ENCODE data around the gene ULK1. TPM values are rescaled to one million over a fixed set of nuclear protein-coding genes. Genes with fewer than 3 reads are reported as not detected.

The ULK1 gene
- total and polyA plus RNA-seq, 2 experiments from 2014 or later = 8.4 to 33.8 TPM

GRCh38 chr12:131845121-131845520 is 49.3 kb upstream of the ULK1 start:
- H3K27me3 ChIP-seq (ENCODE audit: insufficient read depth) = no peaks in the 10 kb centered on the region
- DNase-seq (ENCODE audit: low spot score) (no peak), ATAC-seq (no peak)
- H3K4me1 ChIP-seq (ENCODE audit: insufficient read depth) = no peaks in the 10 kb centered on the region
- H3F3A ChIP-seq (replicated peaks; ENCODE audit: low read depth) = no peaks in the 10 kb centered on the region
- no peak overlapping the region for H3K4me3 ChIP-seq
- H3K36me3 Mint-ChIP-seq (ENCODE audit: low read depth) = peaks cover 84% of the 10 kb centered on the region
- H3K36me3 ChIP-seq (ENCODE audit: insufficient read depth) = no peaks in the 10 kb centered on the region
- H3K4me2 ChIP-seq = no peak overlapping the region
- H4K20me1 ChIP-seq (replicated peaks; ENCODE audit: insufficient read depth) = no peaks in the 10 kb centered on the region
- H3K27ac ChIP-seq (ENCODE audit: low read depth) = no peak overlapping the region
- H3K9me3 Mint-ChIP-seq = no peaks in the 10 kb centered on the region
- no peaks in the 10 kb centered on the region for H3K9me2 ChIP-seq (ENCODE audit: insufficient read depth)
- no peaks in the 10 kb centered on the region; the same call in 2 of the 3 replicates for H3K4me1 Mint-ChIP-seq
- no peaks in the 10 kb centered on the region for H3K79me2 ChIP-seq (replicated peaks; ENCODE audit: insufficient read depth)
- peaks cover 7% of the 10 kb centered on the region for H3K27me3 Mint-ChIP-seq (ENCODE audit: insufficient read depth, low read depth, poor library complexity)
- TF ChIP-seq CREB1 (CRISPR knock-in tag; IDR thresholded peaks at IDR 0.05; ENCODE audit: low read depth) (no peak), EZH2phosphoT487 (IDR thresholded peaks at IDR 0.05; ENCODE audit: unreplicated experiment) (no peak), ETS1 (IDR thresholded peaks at IDR 0.05) (no peak), STAT1 (IDR thresholded peaks at IDR 0.05; ENCODE audit: unreplicated experiment) (no peak), NANOG (IDR thresholded peaks at IDR 0.05; ENCODE audit: borderline replicate concordance) (no peak), POLR2AphosphoS5 (IDR thresholded peaks at IDR 0.05; ENCODE audit: low read depth) (no peak)
- no peak overlapping the region for H3K27ac Mint-ChIP-seq
- H3K4me3 Mint-ChIP-seq = no peak overlapping the region
- no peak overlapping the region for H2AFZ ChIP-seq

- H3K27ac ChIP-seq (ENCODE audit: low read depth) = no peak overlapping the region
- Mint-ChIP-seq H3K27ac (no peak overlapping the region), H3K9me3 (no peaks in the 10 kb centered on the region), H3K4me1 (no peaks in the 10 kb centered on the region; the same call in 2 of the 3 replicates), H3K36me3 (ENCODE audit: low read depth) (peaks cover 65% of the 10 kb centered on the region), H3K27me3 (ENCODE audit: insufficient read depth, low read depth, poor library complexity) (peaks cover 7% of the 10 kb centered on the region), H3K4me3 (no peak overlapping the region)
- H3K27me3 ChIP-seq (ENCODE audit: insufficient read depth) = no peaks in the 10 kb centered on the region
- no peak for ATAC-seq
- no peak overlapping the region for H3K4me3 ChIP-seq
- no peak overlapping the region for H3K4me2 ChIP-seq
- H4K20me1 ChIP-seq (replicated peaks; ENCODE audit: insufficient read depth) = no peaks in the 10 kb centered on the region
- no peaks in the 10 kb centered on the region for H3K9me2 ChIP-seq (ENCODE audit: insufficient read depth)
- no peak overlapping the region for H2AFZ ChIP-seq
- no peaks in the 10 kb centered on the region for H3K36me3 ChIP-seq (ENCODE audit: insufficient read depth)
- no peak for DNase-seq (ENCODE audit: low spot score)
- no peaks in the 10 kb centered on the region for H3K79me2 ChIP-seq (replicated peaks; ENCODE audit: insufficient read depth)
- H3F3A ChIP-seq (replicated peaks; ENCODE audit: low read depth) = no peaks in the 10 kb centered on the region
- H3K4me1 ChIP-seq (ENCODE audit: insufficient read depth) = no peaks in the 10 kb centered on the region
- TF ChIP-seq ETS1 (IDR thresholded peaks at IDR 0.05) (no peak), STAT1 (IDR thresholded peaks at IDR 0.05; ENCODE audit: unreplicated experiment) (no peak), REST (IDR thresholded peaks at IDR 0.05; ENCODE audit: unreplicated experiment) (no peak), NANOG (IDR thresholded peaks at IDR 0.05; ENCODE audit: borderline replicate concordance) (no peak), JUNB (IDR thresholded peaks at IDR 0.05; ENCODE audit: unreplicated experiment) (no peak), POLR2AphosphoS5 (IDR thresholded peaks at IDR 0.05; ENCODE audit: low read depth) (no peak), ZNF114 (CRISPR knock-in tag; IDR thresholded peaks at IDR 0.05) (no peak), CREB1 (CRISPR knock-in tag; IDR thresholded peaks at IDR 0.05; ENCODE audit: low read depth) (no peak), EZH2phosphoT487 (IDR thresholded peaks at IDR 0.05; ENCODE audit: unreplicated experiment) (no peak), ZNF331 (CRISPR knock-in tag; IDR thresholded peaks at IDR 0.05; ENCODE audit: low read depth) (no peak)
Observed at GRCh38 chr12:131847456-131847855, 47.0 kb upstream of the ULK1 start.
